ENCODE results near the gene NEK6. TPM values are rescaled to one million over a fixed set of nuclear protein-coding genes. Genes with fewer than 3 reads are reported as not detected.
A peak's percentile ranks its signal among the peaks of the same experiment; 100 is the strongest.

The NEK6 gene
- total and polyA plus RNA-seq, 2 donors: 28.1 to 38.3 TPM

- WGBS: 41% methylated on average over 7 of the region's 7 CpGs
- DNase-seq (ENCODE audit: extremely low spot score): no peak
- no peaks in the 10 kb centered on the region for H3K4me1 ChIP-seq (ENCODE audit: insufficient read depth)
- peak overlapping the region; percentile 31 for H3K27ac ChIP-seq (ENCODE audit: low read depth)
- H3K36me3 ChIP-seq (ENCODE audit: insufficient read depth): no peaks in the 10 kb centered on the region
- H3K4me3 ChIP-seq (ENCODE audit: low read depth, low read length): no peak overlapping the region
Observed at GRCh38 chr9:124271660-124272059, 13.9 kb downstream of the NEK6 start.

GRCh38 chr9:124272118-124272517, 14.4 kb downstream of the NEK6 start:
- Histone ChIP-seq H3K4me1 (ENCODE audit: insufficient read depth) (no peaks in the 10 kb centered on the region), H3K4me3 (ENCODE audit: low read depth, low read length) (no peak overlapping the region), H3K36me3 (ENCODE audit: insufficient read depth) (no peaks in the 10 kb centered on the region), H3K27ac (ENCODE audit: low read depth) (peak overlapping the region; percentile 50)
- no peak for DNase-seq (ENCODE audit: extremely low spot score)
- WGBS: 78% methylated on average over 7 of the region's 7 CpGs

- H3K27ac ChIP-seq (ENCODE audit: low read depth): peak overlapping the region; percentile 57
- H3K4me1 ChIP-seq (ENCODE audit: insufficient read depth): no peaks in the 10 kb centered on the region
- WGBS: 65% methylated on average over 9 of the region's 9 CpGs
- no peak overlapping the region for H3K4me3 ChIP-seq (ENCODE audit: low read depth, low read length)
- no peak for DNase-seq (ENCODE audit: extremely low spot score)
- H3K36me3 ChIP-seq (ENCODE audit: insufficient read depth): no peaks in the 10 kb centered on the region
Observed at GRCh38 chr9:124272979-124273378, 15.2 kb downstream of the NEK6 start.

- H3K36me3 ChIP-seq (ENCODE audit: insufficient read depth): no peaks in the 10 kb centered on the region
- WGBS: 37% methylated on average over 21 of the region's 21 CpGs
- H3K4me1 ChIP-seq (ENCODE audit: insufficient read depth): no peaks in the 10 kb centered on the region
- DNase-seq (ENCODE audit: extremely low spot score): no peak
- peak overlapping the region; percentile 57 for H3K27ac ChIP-seq (ENCODE audit: low read depth)
- H3K4me3 ChIP-seq (ENCODE audit: low read depth, low read length): no peak overlapping the region
Observed at GRCh38 chr9:124273427-124274160, 15.8 kb downstream of the NEK6 start.

- H3K27ac ChIP-seq (ENCODE audit: low read depth): peak overlapping the region; percentile 57
Observed at GRCh38 chr9:124274226-124274625, 16.5 kb downstream of the NEK6 start.

GRCh38 chr9:124274738-124275137, 17.0 kb downstream of the NEK6 start:
- no peak overlapping the region for H3K27ac ChIP-seq (ENCODE audit: low read depth)
- no peaks in the 10 kb centered on the region for H3K36me3 ChIP-seq (ENCODE audit: insufficient read depth)
- WGBS: 91% methylated on average over 7 of the region's 7 CpGs
- no peaks in the 10 kb centered on the region for H3K4me1 ChIP-seq (ENCODE audit: insufficient read depth)
- no peak for DNase-seq (ENCODE audit: extremely low spot score)
- no peak overlapping the region for H3K4me3 ChIP-seq (ENCODE audit: low read depth, low read length)

More at GRCh38 chr9:124274226-124274625, 16.5 kb downstream of the NEK6 start:
- Histone ChIP-seq H3K4me1 (ENCODE audit: insufficient read depth) (no peaks in the 10 kb centered on the region), H3K36me3 (ENCODE audit: insufficient read depth) (no peaks in the 10 kb centered on the region), H3K4me3 (ENCODE audit: low read depth, low read length) (no peak overlapping the region)
- no peak for DNase-seq (ENCODE audit: extremely low spot score)
- 83% methylated on average over 6 of the region's 6 CpGs for WGBS

- no peak overlapping the region for H3K27ac ChIP-seq (ENCODE audit: low read depth)
- no peak overlapping the region for H3K4me3 ChIP-seq (ENCODE audit: low read depth, low read length)
- DNase-seq (ENCODE audit: extremely low spot score): no peak
- 85% methylated on average over 17 of the region's 17 CpGs for WGBS
- no peaks in the 10 kb centered on the region for H3K36me3 ChIP-seq (ENCODE audit: insufficient read depth)
- H3K4me1 ChIP-seq (ENCODE audit: insufficient read depth): no peaks in the 10 kb centered on the region
Observed at GRCh38 chr9:124277420-124277819, 19.7 kb downstream of the NEK6 start.

GRCh38 chr9:124278054-124278540, 20.3 kb downstream of the NEK6 start:
- Histone ChIP-seq H3K36me3 (ENCODE audit: insufficient read depth) (no peaks in the 10 kb centered on the region), H3K4me3 (ENCODE audit: low read depth, low read length) (no peak overlapping the region), H3K4me1 (ENCODE audit: insufficient read depth) (no peaks in the 10 kb centered on the region), H3K27ac (ENCODE audit: low read depth) (peak overlapping the region; percentile 63)
- DNase-seq (ENCODE audit: extremely low spot score): no peak
- WGBS: 83% methylated on average over 18 of the region's 18 CpGs

GRCh38 chr9:124279531-124280175, 21.9 kb downstream of the NEK6 start:
- H3K4me3 ChIP-seq (ENCODE audit: low read depth, low read length): no peak overlapping the region
- H3K4me1 ChIP-seq (ENCODE audit: insufficient read depth): no peaks in the 10 kb centered on the region
- no peak overlapping the region for H3K27ac ChIP-seq (ENCODE audit: low read depth)
- DNase-seq (ENCODE audit: extremely low spot score): no peak
- H3K36me3 ChIP-seq (ENCODE audit: insufficient read depth): no peaks in the 10 kb centered on the region
- WGBS: 61% methylated on average over 11 of the region's 11 CpGs

- Histone ChIP-seq H3K4me1 (ENCODE audit: insufficient read depth) (no peaks in the 10 kb centered on the region), H3K4me3 (ENCODE audit: low read depth, low read length) (no peak overlapping the region), H3K36me3 (ENCODE audit: insufficient read depth) (no peaks in the 10 kb centered on the region), H3K27ac (ENCODE audit: low read depth) (peak overlapping the region; percentile 0)
- DNase-seq (ENCODE audit: extremely low spot score): peak; percentile 64
- 31% methylated on average over 16 of the region's 16 CpGs for WGBS
Observed at GRCh38 chr9:124280176-124280691, 22.5 kb downstream of the NEK6 start.

GRCh38 chr9:124281931-124282371, 24.2 kb downstream of the NEK6 start:
- no peak for DNase-seq (ENCODE audit: extremely low spot score)
- no peaks in the 10 kb centered on the region for H3K36me3 ChIP-seq (ENCODE audit: insufficient read depth)
- H3K27ac ChIP-seq (ENCODE audit: low read depth): peak overlapping the region; percentile 82
- 70% methylated on average over 15 of the region's 15 CpGs for WGBS
- no peak overlapping the region for H3K4me3 ChIP-seq (ENCODE audit: low read depth, low read length)
- no peaks in the 10 kb centered on the region for H3K4me1 ChIP-seq (ENCODE audit: insufficient read depth)

GRCh38 chr9:124282442-124283227, 24.9 kb downstream of the NEK6 start:
- H3K4me1 ChIP-seq (ENCODE audit: insufficient read depth): no peaks in the 10 kb centered on the region
- WGBS: 19% methylated on average over 20 of the region's 20 CpGs
- H3K27ac ChIP-seq (ENCODE audit: low read depth): peak overlapping the region; percentile 82
- peak; percentile 53 for DNase-seq (ENCODE audit: extremely low spot score)
- H3K36me3 ChIP-seq (ENCODE audit: insufficient read depth): no peaks in the 10 kb centered on the region
- H3K4me3 ChIP-seq (ENCODE audit: low read depth, low read length): no peak overlapping the region

- 62% methylated on average over 15 of the region's 15 CpGs for WGBS
- no peak overlapping the region for H3K4me3 ChIP-seq (ENCODE audit: low read depth, low read length)
- H3K4me1 ChIP-seq (ENCODE audit: insufficient read depth): no peaks in the 10 kb centered on the region
Observed at GRCh38 chr9:124283228-124283814, 25.6 kb downstream of the NEK6 start.

More at GRCh38 chr9:124283228-124283814, 25.6 kb downstream of the NEK6 start:
- H3K27ac ChIP-seq (ENCODE audit: low read depth): peak overlapping the region; percentile 53
- no peaks in the 10 kb centered on the region for H3K36me3 ChIP-seq (ENCODE audit: insufficient read depth)
- DNase-seq (ENCODE audit: extremely low spot score): no peak

Measured in urinary bladder (tissue), 4 donors.